A673 (cell line): Measurements from ENCODE around the gene HLA-F. TPM values are rescaled to one million over a fixed set of nuclear protein-coding genes. Genes with fewer than 3 reads are reported as not detected.

Source experiments
- BruUV-seq: library from RNA; stranded (reverse); fragments of 400-500 nt; replicated peaks from 2 replicates; lab custom pipeline; 2021; lab: Mats Ljungman, UMichigan
- CTCF ChIA-PET: fragments of 300-600 bp; sonication (Branson Sonifier 250); formaldehyde crosslinking; loops from one replicate; lab custom pipeline; 2022; ENCODE audit warnings: antibody characterized with exemption; lab: Charles Lee
- POLR2A ChIA-PET: fragments of 300-600 bp; sonication (Branson Sonifier 250); formaldehyde crosslinking; loops from one replicate; lab custom pipeline; 2022; ENCODE audit warnings: antibody characterized with exemption; ENCODE audit not compliant: low non-redundant PET; lab: Charles Lee
- DNase-seq: peaks from one replicate; pipeline ENCODE4 v3.0.0-alpha.2; 2015; ENCODE audit warnings: low spot score
- H3K27ac ChIP-seq: fragments of 200-600 bp; sonication (generic); 2 replicates; pipeline ENCODE4 v1.5.1; 2016; ENCODE audit warnings: mixed run types, low read depth, mild to moderate bottlenecking, mixed read lengths, antibody characterized with exemption, low read length; ENCODE audit not compliant: poor library complexity, severe bottlenecking
- H3K27me3 ChIP-seq: fragments of 200-600 bp; sonication (generic); replicated peaks from 2 replicates; pipeline ENCODE4 v1.6.1; 2017; ENCODE audit warnings: mixed run types, low read depth, mild to moderate bottlenecking, mixed read lengths, antibody characterized with exemption, low read length; ENCODE audit not compliant: insufficient read depth, poor library complexity
- H3K36me3 ChIP-seq: fragments of 200-600 bp; sonication (generic); 2 replicates; pipeline ENCODE4 v1.6.1; 2016; ENCODE audit warnings: mixed run types, mild to moderate bottlenecking, mixed read lengths, antibody characterized with exemption, low read length; ENCODE audit not compliant: insufficient read depth, poor library complexity, severe bottlenecking
- H3K4me1 ChIP-seq: fragments of 200-600 bp; sonication (generic); 2 replicates; pipeline ENCODE4 v1.6.1; 2017; ENCODE audit warnings: mixed run types, mild to moderate bottlenecking, mixed read lengths, antibody characterized with exemption, low read length; ENCODE audit not compliant: insufficient read depth, poor library complexity, severe bottlenecking
- H3K4me3 ChIP-seq: fragments of 200-600 bp; sonication (generic); 2 replicates; pipeline ENCODE4 v1.5.1; 2016; ENCODE audit warnings: low read depth, mixed run types, mild to moderate bottlenecking, mixed read lengths, low read length; ENCODE audit not compliant: poor library complexity, severe bottlenecking
- H3K9me3 ChIP-seq: fragments of 200-600 bp; sonication (generic); 2 replicates; pipeline ENCODE4 v1.6.1; 2016; ENCODE audit warnings: mixed run types, low read depth, mild to moderate bottlenecking, mixed read lengths, antibody characterized with exemption, low read length; ENCODE audit not compliant: poor library complexity, severe bottlenecking
- CTCF ChIP-seq: fragments of 300-800, 200-600 bp; sonication (generic); conservative IDR thresholded peaks from 2 replicates; pipeline ENCODE4 v1.5.1; 2017; ENCODE audit warnings: low read depth, mild to moderate bottlenecking, antibody characterized with exemption, low read length, moderate library complexity, mixed read lengths
- EZH2 ChIP-seq: fragments of 200-600 bp; sonication (generic); IDR thresholded peaks from 2 replicates; pipeline ENCODE4 v1.6.1; 2017; ENCODE audit warnings: borderline replicate concordance, low read depth, mild to moderate bottlenecking, mixed read lengths, antibody characterized with exemption, low read length; ENCODE audit not compliant: poor library complexity, severe bottlenecking
- intact Hi-C: fragments of 100-400 bp; cut with micrococcal nuclease; formaldehyde crosslinking; loops from one replicate; pipeline ENCODE4 v1.10.0; 2022; ENCODE audit not compliant: unreplicated experiment
- total RNA-seq: library from RNA; stranded (reverse); gene quantifications from 2 replicates; pipeline ENCODE4 v1.2.3, GENCODE V29; 2021

The HLA-F gene
- total RNA-seq, 1 experiment from 2014 or later: not detected

GRCh38 chr6:29709188-29709587 is 14.0 kb upstream of the HLA-F start:
- Histone ChIP-seq H3K36me3 (no peaks in the 10 kb centered on the region), H3K27me3 (peaks cover 24% of the 10 kb centered on the region), H3K9me3 (no peaks in the 10 kb centered on the region), H3K27ac (no peak overlapping the region), H3K4me1 (no peaks in the 10 kb centered on the region), H3K4me3 (no peak overlapping the region)
- TF ChIP-seq EZH2: no peak
- no peak for TF ChIP-seq CTCF
- no TSS peak for BruUV-seq
- no peak for DNase-seq
- intact Hi-C loops: loop anchor here (5.0 kb wide), 2 partner anchors 43 to 303 kb away; no protein-coding TSS in a partner anchor
- ChIA-PET POLR2A (no interaction called here), CTCF (no interaction called here)

- POLR2A ChIA-PET: no interaction called here
- Histone ChIP-seq H3K36me3 (no peaks in the 10 kb centered on the region), H3K9me3 (no peaks in the 10 kb centered on the region), H3K4me3 (no peak overlapping the region), H3K27me3 (peaks cover 29% of the 10 kb centered on the region), H3K4me1 (no peaks in the 10 kb centered on the region), H3K27ac (no peak overlapping the region)
- DNase-seq: no peak
- no TSS peak for BruUV-seq
- CTCF ChIA-PET: no interaction called here
- no peak for TF ChIP-seq CTCF
- no peak for TF ChIP-seq EZH2
- intact Hi-C loops: no loop called here
Measured at GRCh38 chr6:29710281-29710941, 12.8 kb upstream of the HLA-F start.

GRCh38 chr6:29720863-29721262 is 2.4 kb upstream of the HLA-F start:
- TF ChIP-seq CTCF (no peak), EZH2 (no peak)
- H3K27me3 ChIP-seq: peaks cover 25% of the 10 kb centered on the region
- CTCF ChIA-PET: no interaction called here

More at GRCh38 chr6:29720863-29721262, 2.4 kb upstream of the HLA-F start:
- DNase-seq: no peak
- H3K4me1 ChIP-seq: peaks cover 5% of the 10 kb centered on the region
- H3K9me3 ChIP-seq: no peaks in the 10 kb centered on the region
- H3K36me3 ChIP-seq: no peaks in the 10 kb centered on the region
- intact Hi-C loops: no loop called here
- POLR2A ChIA-PET: no interaction called here
- no TSS peak for BruUV-seq
- H3K4me3 ChIP-seq: no peak overlapping the region
- H3K27ac ChIP-seq: no peak overlapping the region
